ENCODE measurements around the gene ANKRD1. TPM values are rescaled to one million over a fixed set of nuclear protein-coding genes. Genes with fewer than 3 reads are reported as not detected.

The ANKRD1 gene
- total RNA-seq, 1 experiment from 2014 or later: 0.26 TPM

DNA sequence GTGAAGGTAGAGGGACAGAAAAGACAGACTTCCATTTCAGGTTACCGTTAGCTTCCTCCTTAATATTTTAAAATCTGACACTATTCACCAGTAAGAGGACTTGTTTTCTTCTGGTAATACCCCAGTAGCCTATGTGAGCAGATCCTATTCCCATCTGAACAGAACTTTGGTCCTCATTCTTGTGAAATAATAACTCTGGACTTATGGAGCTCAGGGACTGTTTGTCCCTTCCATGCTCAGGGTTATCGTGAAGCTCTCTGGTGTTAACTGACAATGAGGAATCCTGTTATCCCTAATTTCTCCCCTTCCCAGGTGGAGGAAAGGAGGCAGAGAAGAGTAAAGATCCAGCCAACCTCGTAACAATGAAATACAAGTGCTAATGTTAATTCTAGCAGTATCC is 47.0 kb upstream of the ANKRD1 start:
- TF ChIP-seq, protein P1, sequence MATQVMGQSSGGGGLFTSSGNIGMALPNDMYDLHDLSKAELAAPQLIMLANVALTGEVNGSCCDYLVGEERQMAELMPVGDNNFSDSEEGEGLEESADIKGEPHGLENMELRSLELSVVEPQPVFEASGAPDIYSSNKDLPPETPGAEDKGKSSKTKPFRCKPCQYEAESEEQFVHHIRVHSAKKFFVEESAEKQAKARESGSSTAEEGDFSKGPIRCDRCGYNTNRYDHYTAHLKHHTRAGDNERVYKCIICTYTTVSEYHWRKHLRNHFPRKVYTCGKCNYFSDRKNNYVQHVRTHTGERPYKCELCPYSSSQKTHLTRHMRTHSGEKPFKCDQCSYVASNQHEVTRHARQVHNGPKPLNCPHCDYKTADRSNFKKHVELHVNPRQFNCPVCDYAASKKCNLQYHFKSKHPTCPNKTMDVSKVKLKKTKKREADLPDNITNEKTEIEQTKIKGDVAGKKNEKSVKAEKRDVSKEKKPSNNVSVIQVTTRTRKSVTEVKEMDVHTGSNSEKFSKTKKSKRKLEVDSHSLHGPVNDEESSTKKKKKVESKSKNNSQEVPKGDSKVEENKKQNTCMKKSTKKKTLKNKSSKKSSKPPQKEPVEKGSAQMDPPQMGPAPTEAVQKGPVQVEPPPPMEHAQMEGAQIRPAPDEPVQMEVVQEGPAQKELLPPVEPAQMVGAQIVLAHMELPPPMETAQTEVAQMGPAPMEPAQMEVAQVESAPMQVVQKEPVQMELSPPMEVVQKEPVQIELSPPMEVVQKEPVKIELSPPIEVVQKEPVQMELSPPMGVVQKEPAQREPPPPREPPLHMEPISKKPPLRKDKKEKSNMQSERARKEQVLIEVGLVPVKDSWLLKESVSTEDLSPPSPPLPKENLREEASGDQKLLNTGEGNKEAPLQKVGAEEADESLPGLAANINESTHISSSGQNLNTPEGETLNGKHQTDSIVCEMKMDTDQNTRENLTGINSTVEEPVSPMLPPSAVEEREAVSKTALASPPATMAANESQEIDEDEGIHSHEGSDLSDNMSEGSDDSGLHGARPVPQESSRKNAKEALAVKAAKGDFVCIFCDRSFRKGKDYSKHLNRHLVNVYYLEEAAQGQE (IDR thresholded peaks at IDR 0.05; ENCODE audit: insufficient read depth in 1 of 2, low read depth in 2 of 2, low read length in 1 of 2): no peak
- TF ChIP-seq, protein P2, sequence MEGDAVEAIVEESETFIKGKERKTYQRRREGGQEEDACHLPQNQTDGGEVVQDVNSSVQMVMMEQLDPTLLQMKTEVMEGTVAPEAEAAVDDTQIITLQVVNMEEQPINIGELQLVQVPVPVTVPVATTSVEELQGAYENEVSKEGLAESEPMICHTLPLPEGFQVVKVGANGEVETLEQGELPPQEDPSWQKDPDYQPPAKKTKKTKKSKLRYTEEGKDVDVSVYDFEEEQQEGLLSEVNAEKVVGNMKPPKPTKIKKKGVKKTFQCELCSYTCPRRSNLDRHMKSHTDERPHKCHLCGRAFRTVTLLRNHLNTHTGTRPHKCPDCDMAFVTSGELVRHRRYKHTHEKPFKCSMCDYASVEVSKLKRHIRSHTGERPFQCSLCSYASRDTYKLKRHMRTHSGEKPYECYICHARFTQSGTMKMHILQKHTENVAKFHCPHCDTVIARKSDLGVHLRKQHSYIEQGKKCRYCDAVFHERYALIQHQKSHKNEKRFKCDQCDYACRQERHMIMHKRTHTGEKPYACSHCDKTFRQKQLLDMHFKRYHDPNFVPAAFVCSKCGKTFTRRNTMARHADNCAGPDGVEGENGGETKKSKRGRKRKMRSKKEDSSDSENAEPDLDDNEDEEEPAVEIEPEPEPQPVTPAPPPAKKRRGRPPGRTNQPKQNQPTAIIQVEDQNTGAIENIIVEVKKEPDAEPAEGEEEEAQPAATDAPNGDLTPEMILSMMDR (IDR thresholded peaks at IDR 0.05): no peak
- TF ChIP-seq SIN3A (IDR thresholded peaks at IDR 0.05; ENCODE audit: borderline replicate concordance, insufficient read depth, low read depth, low read length): no peak
- no peak for TF ChIP-seq POLR2AphosphoS5 (IDR thresholded peaks at IDR 0.05; ENCODE audit: low read depth, low read length)
- no peak for TF ChIP-seq TCF7L2 (IDR thresholded peaks at IDR 0.05; ENCODE audit: low read depth, low read length)
- Histone ChIP-seq H3K27me3 (ENCODE audit: control insufficient read depth, insufficient read depth, low read length) (no peaks in the 10 kb centered on the region; the same call in 1 of the 2 replicates), H3K9me3 (ENCODE audit: control insufficient read depth, insufficient read depth, low read depth, low read length) (no peaks in the 10 kb centered on the region), H3K36me3 (ENCODE audit: control insufficient read depth, insufficient read depth, low read length) (no peaks in the 10 kb centered on the region), H3K4me1 (ENCODE audit: control insufficient read depth, insufficient read depth, low read length) (no peaks in the 10 kb centered on the region), H3K4me3 (ENCODE audit: low read depth in 2 of 2, low read length in 2 of 2) (no peak overlapping the region), H3K27ac (ENCODE audit: low read length) (no peak overlapping the region)
- DNase-seq (ENCODE audit: low read depth, low spot score) (no peak), ATAC-seq (no peak)
- in situ Hi-C loops (cut with HindIII; ENCODE audit: low pct_unique_long_range_greater_than_20kb, low sequenced_read_pairs): no loop called here
- POLR2A ChIA-PET: no interaction called here
- CTCF ChIA-PET: interaction anchor here (0.6 kb wide), 1 partner anchor 23 kb away, joined by 3 read pairs; no protein-coding TSS in a partner anchor
- intact Hi-C loops (cut with micrococcal nuclease; ENCODE audit: unreplicated experiment): no loop called here
- no TSS peak for BruUV-seq (replicated peaks)

DNA sequence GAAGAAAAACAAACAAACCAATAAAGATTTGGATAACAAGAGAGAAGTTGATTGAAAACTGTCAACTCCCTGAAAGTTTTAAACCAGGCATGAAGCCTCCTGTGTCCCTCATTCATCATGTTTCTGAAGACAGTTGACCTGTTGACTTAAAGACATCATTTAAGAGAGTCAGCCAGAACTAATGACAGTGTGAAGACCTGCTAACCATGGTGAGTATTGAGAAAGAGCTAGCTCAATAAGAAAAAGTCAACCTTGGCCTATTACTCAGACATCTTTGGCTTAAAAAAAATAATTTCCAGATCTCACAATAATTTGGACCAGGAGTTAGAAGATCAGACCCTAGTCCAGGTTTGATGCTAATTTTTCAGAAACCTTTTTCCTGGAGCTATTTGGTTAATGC is 45.3 kb upstream of the ANKRD1 start:
- Histone ChIP-seq H3K9me3 (ENCODE audit: control insufficient read depth, insufficient read depth, low read depth, low read length) (no peaks in the 10 kb centered on the region), H3K27me3 (ENCODE audit: control insufficient read depth, insufficient read depth, low read length) (no peaks in the 10 kb centered on the region; the same call in 1 of the 2 replicates), H3K4me1 (ENCODE audit: control insufficient read depth, insufficient read depth, low read length) (no peaks in the 10 kb centered on the region), H3K36me3 (ENCODE audit: control insufficient read depth, insufficient read depth, low read length) (no peaks in the 10 kb centered on the region), H3K4me3 (ENCODE audit: low read depth in 2 of 2, low read length in 2 of 2) (no peak overlapping the region), H3K27ac (ENCODE audit: low read length) (no peak overlapping the region)
- ATAC-seq (no peak), DNase-seq (ENCODE audit: low read depth, low spot score) (no peak)
- intact Hi-C loops (cut with micrococcal nuclease; ENCODE audit: unreplicated experiment): no loop called here
- in situ Hi-C loops (cut with HindIII; ENCODE audit: low pct_unique_long_range_greater_than_20kb, low sequenced_read_pairs): no loop called here
- no TSS peak for BruUV-seq (replicated peaks)
- ChIA-PET CTCF (no interaction called here), POLR2A (no interaction called here)
- TF ChIP-seq, protein P2 (IDR thresholded peaks at IDR 0.05): no peak
- no peak for TF ChIP-seq TCF7L2 (IDR thresholded peaks at IDR 0.05; ENCODE audit: low read depth, low read length)
- no peak for TF ChIP-seq SIN3A (IDR thresholded peaks at IDR 0.05; ENCODE audit: borderline replicate concordance, insufficient read depth, low read depth, low read length)
- TF ChIP-seq POLR2AphosphoS5 (IDR thresholded peaks at IDR 0.05; ENCODE audit: low read depth, low read length): no peak
- TF ChIP-seq, protein P1 (IDR thresholded peaks at IDR 0.05; ENCODE audit: insufficient read depth in 1 of 2, low read depth in 2 of 2, low read length in 1 of 2): no peak

Measured in Panc1 (cell line).